Activated CD4-positive, alpha-beta T cell treated with anti-CD3 and anti-CD28 coated beads, Interleukin-2, amount 10 ng/mL, durations not matched to agents 7 days and 5 days (primary cell): ENCODE measurements around the gene DCBLD1. TPM values are rescaled to one million over a fixed set of nuclear protein-coding genes. Genes with fewer than 3 reads are reported as not detected.

ENCODE experiments used
- CTCF ChIA-PET: fragments of 350-600 bp; sonication (Branson Sonifier 250); formaldehyde crosslinking; loops from one replicate; lab custom pipeline; 2021; ENCODE audit warnings: antibody characterized with exemption; lab: Charles Lee
- POLR2A ChIA-PET: fragments of 350-600 bp; sonication (Branson Sonifier 250); formaldehyde crosslinking; loops from one replicate; lab custom pipeline; 2021; ENCODE audit warnings: antibody characterized with exemption; lab: Charles Lee
- DNase-seq: peaks from one replicate; pipeline ENCODE4 v3.0.0-alpha.2; 2020
- H3K27ac Mint-ChIP-seq: one replicate; pipeline ENCODE4 v1.8.0; 2021; ENCODE audit warnings: mild to moderate bottlenecking, moderate library complexity, mixed read lengths
- H3K27me3 Mint-ChIP-seq: one replicate; pipeline ENCODE4 v1.8.0; 2021; ENCODE audit warnings: mixed read lengths
- H3K36me3 Mint-ChIP-seq: one replicate; pipeline ENCODE4 v1.8.0; 2021; ENCODE audit warnings: low read depth, mixed read lengths
- H3K4me1 Mint-ChIP-seq: one replicate; pipeline ENCODE4 v1.8.0; 2021; ENCODE audit warnings: mixed read lengths
- H3K4me3 Mint-ChIP-seq: one replicate; pipeline ENCODE4 v1.8.0; 2021; ENCODE audit warnings: mild to moderate bottlenecking, moderate library complexity, mixed read lengths
- H3K9me3 Mint-ChIP-seq: one replicate; pipeline ENCODE4 v1.8.0; 2021; ENCODE audit warnings: mixed read lengths
- total RNA-seq, 2 experiments: library from RNA; stranded (reverse); gene quantifications; one replicate each; pipeline ENCODE4 v1.2.3, GENCODE V29; 2021

DCBLD1 gene
- total RNA-seq, 2 experiments from 2014 or later: 3.7 to 5.1 TPM

- no peak overlapping the region for H3K27ac Mint-ChIP-seq
- no peak overlapping the region for H3K4me3 Mint-ChIP-seq
- no peaks in the 10 kb centered on the region for H3K9me3 Mint-ChIP-seq
- H3K36me3 Mint-ChIP-seq: no peaks in the 10 kb centered on the region
- ChIA-PET POLR2A (no interaction called here), CTCF (no interaction called here)
- DNase-seq: no peak
- H3K27me3 Mint-ChIP-seq: peaks cover 2% of the 10 kb centered on the region
- H3K4me1 Mint-ChIP-seq: no peaks in the 10 kb centered on the region
Observed at GRCh38 chr6:117521791-117522502, 39.5 kb downstream of the DCBLD1 start.

DNA sequence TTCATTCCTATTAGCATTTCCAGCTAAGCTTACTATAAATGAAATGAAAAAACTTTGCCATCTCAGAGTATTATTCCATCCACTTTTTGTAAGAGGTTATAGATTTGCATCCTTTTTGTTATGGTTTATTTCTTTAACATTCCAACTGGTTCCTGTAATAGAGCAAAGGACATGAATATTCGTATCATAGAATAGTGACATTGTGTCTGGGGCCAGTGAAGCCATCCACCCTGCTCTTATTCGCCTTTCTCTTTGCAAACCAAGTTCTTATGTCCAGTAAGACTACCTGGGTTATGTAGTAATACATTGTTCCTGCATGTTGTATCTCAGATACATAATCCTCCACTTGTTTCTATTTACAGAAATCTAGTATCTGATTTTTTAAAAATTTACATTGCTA lies 43.1 kb downstream of the DCBLD1 start:
- ChIA-PET CTCF (interaction anchor here (0.9 kb wide), 1 partner anchor 26 kb away, joined by 3 read pairs; no protein-coding TSS in a partner anchor), POLR2A (no interaction called here)
- no peak overlapping the region for H3K27ac Mint-ChIP-seq
- no peak overlapping the region for H3K4me3 Mint-ChIP-seq
- H3K9me3 Mint-ChIP-seq: no peaks in the 10 kb centered on the region
- H3K27me3 Mint-ChIP-seq: peaks cover 3% of the 10 kb centered on the region
- H3K36me3 Mint-ChIP-seq: no peaks in the 10 kb centered on the region
- no peak for DNase-seq
- no peaks in the 10 kb centered on the region for H3K4me1 Mint-ChIP-seq

- Mint-ChIP-seq H3K36me3 (no peaks in the 10 kb centered on the region), H3K27me3 (peaks cover 3% of the 10 kb centered on the region), H3K4me1 (peaks cover 3% of the 10 kb centered on the region), H3K9me3 (no peaks in the 10 kb centered on the region), H3K27ac (no peak overlapping the region), H3K4me3 (no peak overlapping the region)
- ChIA-PET CTCF (no interaction called here), POLR2A (no interaction called here)
- no peak for DNase-seq
Observed at GRCh38 chr6:117530467-117531242, 48.2 kb downstream of the DCBLD1 start.

DNA sequence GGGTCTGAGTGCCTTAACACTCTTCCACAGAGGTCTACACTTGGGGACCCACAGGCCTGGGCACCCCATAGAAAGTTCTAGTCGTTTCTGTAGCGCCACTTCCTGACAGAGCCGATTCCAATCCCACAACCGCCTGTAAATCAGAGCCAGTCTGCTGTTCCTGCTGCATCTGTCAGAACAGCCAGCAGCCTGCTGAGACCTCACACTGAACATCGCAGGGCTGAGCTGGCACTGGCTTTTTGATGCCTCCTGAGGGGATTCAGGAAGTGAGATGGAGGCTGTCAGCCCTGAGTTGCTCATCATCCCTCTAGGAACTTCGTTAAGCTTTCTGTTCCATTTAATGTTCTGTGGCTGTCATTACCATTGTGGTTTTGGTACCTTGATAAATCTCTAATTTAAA lies 48.9 kb downstream of the DCBLD1 start:
- Mint-ChIP-seq H3K36me3 (no peaks in the 10 kb centered on the region), H3K9me3 (no peaks in the 10 kb centered on the region), H3K27me3 (peaks cover 3% of the 10 kb centered on the region), H3K27ac (no peak overlapping the region), H3K4me1 (peaks cover 3% of the 10 kb centered on the region), H3K4me3 (no peak overlapping the region)
- POLR2A ChIA-PET: no interaction called here
- CTCF ChIA-PET: no interaction called here
- no peak for DNase-seq

- DNase-seq: no peak
- Mint-ChIP-seq H3K27ac (no peak overlapping the region), H3K36me3 (no peaks in the 10 kb centered on the region), H3K4me3 (no peak overlapping the region), H3K4me1 (peaks cover 3% of the 10 kb centered on the region), H3K9me3 (no peaks in the 10 kb centered on the region), H3K27me3 (peaks cover 3% of the 10 kb centered on the region)
- CTCF ChIA-PET: no interaction called here
- POLR2A ChIA-PET: no interaction called here
Observed at GRCh38 chr6:117531809-117532725, 49.6 kb downstream of the DCBLD1 start.

DNA sequence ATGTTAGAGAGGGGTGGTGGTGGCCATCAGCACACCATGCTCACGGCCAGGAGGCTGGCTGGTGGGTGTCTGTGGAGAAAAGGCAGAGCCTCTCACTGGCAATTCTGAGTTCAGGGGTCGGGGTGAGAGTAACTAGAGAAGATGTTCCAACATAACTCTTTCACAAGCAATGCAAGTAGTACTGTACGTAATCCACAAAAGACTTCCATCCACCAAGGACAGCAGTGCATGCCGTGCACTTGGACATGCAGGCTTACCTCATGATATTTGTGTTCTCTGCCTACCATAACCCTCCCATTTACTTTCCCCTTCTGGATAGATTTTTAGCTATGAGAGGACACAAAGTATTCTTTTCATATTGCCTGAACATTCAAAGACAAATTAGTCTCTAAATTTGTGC lies 51.3 kb downstream of the DCBLD1 start:
- H3K27me3 Mint-ChIP-seq: peaks cover 2% of the 10 kb centered on the region
- H3K4me1 Mint-ChIP-seq: peaks cover 5% of the 10 kb centered on the region
- H3K9me3 Mint-ChIP-seq: no peaks in the 10 kb centered on the region
- no peak for DNase-seq
- CTCF ChIA-PET: no interaction called here
- H3K27ac Mint-ChIP-seq: no peak overlapping the region
- H3K36me3 Mint-ChIP-seq: peaks cover 6% of the 10 kb centered on the region
- no peak overlapping the region for H3K4me3 Mint-ChIP-seq
- POLR2A ChIA-PET: no interaction called here

DNA sequence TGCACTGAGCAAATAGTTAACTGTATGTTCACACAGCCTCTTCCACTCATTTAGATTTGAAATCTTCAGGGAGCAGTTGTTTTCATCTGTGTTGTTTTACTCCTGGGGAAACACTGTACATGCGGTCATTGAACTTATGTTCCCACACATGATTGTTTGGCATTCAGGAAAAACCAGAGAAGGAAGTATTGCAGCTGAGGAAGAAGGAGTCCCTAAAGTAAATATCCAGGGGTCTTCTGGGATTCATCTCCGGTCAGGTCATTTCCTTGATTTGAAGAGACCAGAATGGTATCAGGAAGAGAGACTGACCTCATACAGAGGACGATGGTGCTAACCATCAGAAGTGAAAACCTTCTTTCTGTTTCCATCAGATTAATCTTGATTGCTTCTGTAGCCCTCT lies 52.5 kb downstream of the DCBLD1 start:
- ChIA-PET POLR2A (no interaction called here), CTCF (no interaction called here)
- no peak for DNase-seq
- peaks cover 7% of the 10 kb centered on the region for H3K36me3 Mint-ChIP-seq
- no peak overlapping the region for H3K4me3 Mint-ChIP-seq
- peaks cover 5% of the 10 kb centered on the region for H3K4me1 Mint-ChIP-seq
- no peaks in the 10 kb centered on the region for H3K9me3 Mint-ChIP-seq
- peaks cover 2% of the 10 kb centered on the region for H3K27me3 Mint-ChIP-seq
- H3K27ac Mint-ChIP-seq: no peak overlapping the region

GRCh38 chr6:117536317-117536716 lies 53.8 kb downstream of the DCBLD1 start:
- no peak for DNase-seq
- Mint-ChIP-seq H3K9me3 (no peaks in the 10 kb centered on the region), H3K27ac (no peak overlapping the region), H3K4me3 (no peak overlapping the region), H3K36me3 (peaks cover 9% of the 10 kb centered on the region), H3K4me1 (peaks cover 3% of the 10 kb centered on the region), H3K27me3 (peaks cover 2% of the 10 kb centered on the region)
- ChIA-PET CTCF (no interaction called here), POLR2A (no interaction called here)

DNA sequence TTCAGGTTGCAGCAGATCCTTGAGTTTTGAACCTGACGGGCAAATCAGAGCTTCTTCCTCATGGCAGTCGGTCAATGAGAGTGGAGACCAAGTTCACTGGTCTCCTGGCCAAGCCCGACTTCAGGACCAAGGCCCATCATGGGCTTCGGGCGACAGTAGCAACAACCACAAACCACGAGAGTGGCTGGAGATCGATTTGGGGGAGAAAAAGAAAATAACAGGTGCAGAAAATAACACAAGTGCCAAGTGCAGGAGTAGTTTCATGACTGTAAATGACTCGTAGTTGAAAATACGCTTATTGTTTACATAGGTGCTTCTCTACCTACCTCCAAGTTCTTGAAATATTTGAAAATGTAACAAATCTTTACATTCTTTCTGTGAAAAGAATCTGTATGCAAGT lies 56.1 kb downstream of the DCBLD1 start:
- no peak for DNase-seq
- H3K4me3 Mint-ChIP-seq: no peak overlapping the region
- no peaks in the 10 kb centered on the region for H3K9me3 Mint-ChIP-seq
- POLR2A ChIA-PET: interaction anchor here (0.6 kb wide), 1 partner anchor 720 kb away, joined by 3 read pairs; no protein-coding TSS in a partner anchor
- CTCF ChIA-PET: interaction anchor here (0.6 kb wide), 1 partner anchor 75 kb away, joined by 4 read pairs; no protein-coding TSS in a partner anchor
- H3K4me1 Mint-ChIP-seq: peaks cover 2% of the 10 kb centered on the region
- H3K27ac Mint-ChIP-seq: no peak overlapping the region
- peaks cover 2% of the 10 kb centered on the region for H3K27me3 Mint-ChIP-seq
- H3K36me3 Mint-ChIP-seq: peaks cover 9% of the 10 kb centered on the region

GRCh38 chr6:117540670-117541069 lies 58.2 kb downstream of the DCBLD1 start:
- CTCF ChIA-PET: interaction anchor here (0.6 kb wide), 1 partner anchor 9 kb away, joined by 3 read pairs; no protein-coding TSS in a partner anchor

DNA sequence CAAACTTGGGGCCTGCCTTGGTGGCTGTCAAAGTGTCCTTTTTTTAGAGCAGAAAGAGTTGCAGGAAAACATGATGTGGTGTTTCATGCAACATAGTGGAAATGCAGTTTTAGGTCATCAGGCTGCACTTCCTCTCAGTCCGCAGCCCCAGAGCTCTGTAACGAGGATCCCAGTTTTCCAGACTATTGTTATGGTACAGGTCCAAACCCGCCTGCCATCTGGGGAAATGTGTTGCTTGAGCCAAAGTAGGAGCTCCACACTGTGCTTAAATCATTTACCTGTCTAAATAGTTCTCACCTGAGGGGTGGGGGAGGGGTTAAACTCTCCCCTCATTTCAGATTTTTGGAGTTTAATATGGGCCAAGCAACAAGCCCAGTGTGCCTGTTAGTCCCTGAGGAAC lies 60.0 kb downstream of the DCBLD1 start:
- Mint-ChIP-seq H3K27me3 (no peaks in the 10 kb centered on the region), H3K9me3 (no peaks in the 10 kb centered on the region), H3K36me3 (peaks cover 11% of the 10 kb centered on the region), H3K27ac (no peak overlapping the region), H3K4me3 (no peak overlapping the region), H3K4me1 (peaks cover 12% of the 10 kb centered on the region)
- DNase-seq: no peak
- POLR2A ChIA-PET: no interaction called here
- CTCF ChIA-PET: no interaction called here

More at GRCh38 chr6:117540670-117541069, 58.2 kb downstream of the DCBLD1 start:
- no peak for DNase-seq
- Mint-ChIP-seq H3K9me3 (no peaks in the 10 kb centered on the region), H3K4me3 (no peak overlapping the region), H3K27me3 (no peaks in the 10 kb centered on the region), H3K4me1 (peaks cover 2% of the 10 kb centered on the region), H3K27ac (no peak overlapping the region), H3K36me3 (peaks cover 9% of the 10 kb centered on the region)
- POLR2A ChIA-PET: no interaction called here

DNA sequence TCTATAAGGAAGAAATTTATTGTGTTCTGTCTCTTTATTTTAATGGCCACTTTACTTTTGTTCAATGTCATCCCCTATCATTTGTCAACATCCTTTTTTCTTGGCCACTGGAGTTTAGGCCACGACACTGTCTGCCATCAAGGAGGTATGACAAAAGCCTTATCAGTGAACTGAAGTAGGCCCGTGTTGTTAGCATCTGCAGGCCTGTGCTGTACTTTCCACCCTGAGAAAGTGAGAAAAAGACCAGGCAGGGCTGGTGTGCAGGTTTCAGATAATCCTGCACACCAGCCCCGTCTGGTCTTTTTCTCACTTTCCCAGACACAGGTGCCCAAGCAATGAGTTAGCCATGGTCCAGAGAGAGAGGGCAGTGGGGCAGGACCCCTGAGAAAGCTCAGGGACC lies 62.2 kb downstream of the DCBLD1 start:
- Mint-ChIP-seq H3K27ac (no peak overlapping the region), H3K4me3 (no peak overlapping the region), H3K27me3 (no peaks in the 10 kb centered on the region), H3K4me1 (peaks cover 28% of the 10 kb centered on the region), H3K36me3 (peaks cover 4% of the 10 kb centered on the region), H3K9me3 (no peaks in the 10 kb centered on the region)
- DNase-seq: no peak
- POLR2A ChIA-PET: no interaction called here
- CTCF ChIA-PET: no interaction called here
